ENCODE measurements around the gene OSBP2. TPM values are rescaled to one million over a fixed set of nuclear protein-coding genes. Genes with fewer than 3 reads are reported as not detected.

The OSBP2 gene
- total RNA-seq, 1 experiment from 2014 or later: 6.2 TPM

DNA sequence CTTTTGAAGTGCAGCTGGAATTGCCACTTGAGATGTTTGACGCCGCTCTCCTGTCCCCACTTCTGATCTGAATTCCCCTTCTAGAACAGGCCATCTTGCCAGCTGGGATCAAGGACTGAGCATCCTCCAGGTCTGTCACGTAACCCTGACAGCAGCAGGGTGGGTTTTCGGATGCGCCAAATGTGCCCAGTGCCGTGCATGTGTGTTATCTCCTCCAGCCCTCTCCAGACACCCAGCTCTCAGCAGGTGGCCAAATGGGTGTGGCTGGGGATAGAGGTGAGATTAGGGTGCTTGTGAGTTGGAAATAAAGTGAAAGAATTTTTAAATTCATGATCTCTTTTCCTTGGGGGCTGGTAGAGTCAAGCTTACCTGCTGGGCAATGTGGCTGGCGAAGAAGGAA lies 3.3 kb downstream of the OSBP2 start:
- Mint-ChIP-seq H3K4me1 (ENCODE audit: low read depth, unreplicated experiment) (peaks cover 6% of the 10 kb centered on the region), H3K27me3 (ENCODE audit: insufficient read depth, unreplicated experiment) (no peaks in the 10 kb centered on the region), H3K4me3 (ENCODE audit: unreplicated experiment) (no peak overlapping the region), H3K27ac (ENCODE audit: unreplicated experiment) (no peak overlapping the region), H3K9me3 (ENCODE audit: unreplicated experiment) (no peaks in the 10 kb centered on the region), H3K36me3 (ENCODE audit: insufficient read depth, unreplicated experiment) (no peaks in the 10 kb centered on the region)
- CTCF ChIA-PET: no interaction called here
- no peaks in the 10 kb centered on the region for H3K27me3 ChIP-seq (replicated peaks; ENCODE audit: control insufficient read depth, insufficient read depth, low read length)
- H3K36me3 ChIP-seq (ENCODE audit: control insufficient read depth, insufficient read depth, low read length): no peaks in the 10 kb centered on the region
- POLR2A ChIA-PET: interaction anchor here (0.6 kb wide), 1 partner anchor 92 kb away, joined by 3 read pairs; no protein-coding TSS in a partner anchor
- intact Hi-C loops (cut with micrococcal nuclease; ENCODE audit: unreplicated experiment): no loop called here
- no peak for TF ChIP-seq CTCF (IDR thresholded peaks at IDR 0.05; ENCODE audit: insufficient read depth in 1 of 2, low read depth in 1 of 2, low read length in 1 of 2, severe bottlenecking in 1 of 2, unreplicated experiment in 1 of 2)
- DNase-seq: no peak
- no peaks in the 10 kb centered on the region for H3K9me3 ChIP-seq
- no peak overlapping the region for H3K4me3 ChIP-seq (ENCODE audit: low read depth, low read length)
- H3K4me1 ChIP-seq: 0 out of 2 replicates have a peak, but pooled peaks cover 4% of the 10 kb centered on the region
- BruUV-seq (replicated peaks): no TSS peak

- no peak for TF ChIP-seq CTCF (IDR thresholded peaks at IDR 0.05; ENCODE audit: insufficient read depth in 1 of 2, low read depth in 1 of 2, low read length in 1 of 2, severe bottlenecking in 1 of 2, unreplicated experiment in 1 of 2)
- no peaks in the 10 kb centered on the region for H3K9me3 ChIP-seq
- H3K36me3 ChIP-seq (ENCODE audit: control insufficient read depth, insufficient read depth, low read length): no peaks in the 10 kb centered on the region
- Mint-ChIP-seq H3K27ac (ENCODE audit: unreplicated experiment) (no peak overlapping the region), H3K4me1 (ENCODE audit: low read depth, unreplicated experiment) (peaks cover 6% of the 10 kb centered on the region), H3K36me3 (ENCODE audit: insufficient read depth, unreplicated experiment) (no peaks in the 10 kb centered on the region), H3K27me3 (ENCODE audit: insufficient read depth, unreplicated experiment) (peaks cover 2% of the 10 kb centered on the region), H3K4me3 (ENCODE audit: unreplicated experiment) (no peak overlapping the region), H3K9me3 (ENCODE audit: unreplicated experiment) (no peaks in the 10 kb centered on the region)
- no peak for DNase-seq
- BruUV-seq (replicated peaks): no TSS peak
- CTCF ChIA-PET: no interaction called here
- H3K4me3 ChIP-seq (ENCODE audit: low read depth, low read length): no peak overlapping the region
- no peaks in the 10 kb centered on the region for H3K27me3 ChIP-seq (replicated peaks; ENCODE audit: control insufficient read depth, insufficient read depth, low read length)
- H3K4me1 ChIP-seq: no peaks in the 10 kb centered on the region
- intact Hi-C loops (cut with micrococcal nuclease; ENCODE audit: unreplicated experiment): no loop called here
- POLR2A ChIA-PET: no interaction called here
Measured at GRCh38 chr22:30701872-30702271, 7.2 kb downstream of the OSBP2 start.

- H3K9me3 ChIP-seq: no peaks in the 10 kb centered on the region
- H3K4me3 Mint-ChIP-seq (ENCODE audit: unreplicated experiment): no peak overlapping the region
- H3K9me3 Mint-ChIP-seq (ENCODE audit: unreplicated experiment): no peaks in the 10 kb centered on the region
- no peak for TF ChIP-seq CTCF (IDR thresholded peaks at IDR 0.05; ENCODE audit: insufficient read depth in 1 of 2, low read depth in 1 of 2, low read length in 1 of 2, severe bottlenecking in 1 of 2, unreplicated experiment in 1 of 2)
- no peak overlapping the region for H3K4me3 ChIP-seq (ENCODE audit: low read depth, low read length)
- BruUV-seq (replicated peaks): no TSS peak
- ChIA-PET CTCF (no interaction called here), POLR2A (no interaction called here)
- intact Hi-C loops (cut with micrococcal nuclease; ENCODE audit: unreplicated experiment): no loop called here
- no peaks in the 10 kb centered on the region for H3K27me3 ChIP-seq (replicated peaks; ENCODE audit: control insufficient read depth, insufficient read depth, low read length)
- no peak for DNase-seq
- no peak overlapping the region for H3K27ac Mint-ChIP-seq (ENCODE audit: unreplicated experiment)
- H3K4me1 Mint-ChIP-seq (ENCODE audit: low read depth, unreplicated experiment): peaks cover 6% of the 10 kb centered on the region
- H3K27me3 Mint-ChIP-seq (ENCODE audit: insufficient read depth, unreplicated experiment): peaks cover 2% of the 10 kb centered on the region
- H3K4me1 ChIP-seq: no peaks in the 10 kb centered on the region
- no peaks in the 10 kb centered on the region for H3K36me3 Mint-ChIP-seq (ENCODE audit: insufficient read depth, unreplicated experiment)
- H3K36me3 ChIP-seq (ENCODE audit: control insufficient read depth, insufficient read depth, low read length): no peaks in the 10 kb centered on the region
Measured at GRCh38 chr22:30702856-30703255, 8.2 kb downstream of the OSBP2 start.
